ENCODE data around the gene SRC.

SRC gene

GRCh38 chr20:37351689-37352607, 6.0 kb downstream of the SRC start:
- DNase-seq = no peak

GRCh38 chr20:37352608-37352980, 6.7 kb downstream of the SRC start:
- no peak for DNase-seq

- no peak for DNase-seq
Measured at GRCh38 chr20:37353285-37353849, 7.4 kb downstream of the SRC start.

- DNase-seq = no peak
Measured at GRCh38 chr20:37354210-37355195, 8.6 kb downstream of the SRC start.

GRCh38 chr20:37355252-37356180, 9.6 kb downstream of the SRC start:
- no peak for DNase-seq

GRCh38 chr20:37356387-37356786, 10.4 kb downstream of the SRC start:
- peak; percentile 80 to 82 for DNase-seq

GRCh38 chr20:37356961-37357371, 11.0 kb downstream of the SRC start:
- no peak for DNase-seq

GRCh38 chr20:37357481-37358365, 11.8 kb downstream of the SRC start:
- DNase-seq = peak; percentile 89 to 91

GRCh38 chr20:37358366-37359150, 12.6 kb downstream of the SRC start:
- DNase-seq = no peak

- no peak for DNase-seq
Measured at GRCh38 chr20:37359331-37359730, 13.4 kb downstream of the SRC start.

- no peak for DNase-seq
Measured at GRCh38 chr20:37359836-37360235, 13.9 kb downstream of the SRC start.

GRCh38 chr20:37360391-37361115, 14.6 kb downstream of the SRC start:
- no peak for DNase-seq

- DNase-seq = no peak
Measured at GRCh38 chr20:37361336-37361735, 15.4 kb downstream of the SRC start.

GRCh38 chr20:37362231-37362792, 16.4 kb downstream of the SRC start:
- no peak for DNase-seq

- no peak for DNase-seq
Measured at GRCh38 chr20:37362821-37363220, 16.9 kb downstream of the SRC start.

GRCh38 chr20:37363221-37364012, 17.5 kb downstream of the SRC start:
- no peak for DNase-seq

GRCh38 chr20:37364013-37364926, 18.3 kb downstream of the SRC start:
- no peak for DNase-seq

Data from AML-193 (cell line).